HG02970 (cell line): Measurements from ENCODE around the gene CCDC85B.

Source experiments
- ATAC-seq: cut with Tn5 transposase; IDR thresholded peaks from one replicate; pipeline ENCODE4 v1.9.1; 2021; ENCODE audit warnings: mild to moderate bottlenecking, moderate library complexity, moderate number of reproducible peaks; ENCODE audit not compliant: unreplicated experiment, low FRiP score

Gene CCDC85B

GRCh38 chr11:65925397-65925796 lies 34.9 kb downstream of the CCDC85B start:
- no peak for ATAC-seq

- no peak for ATAC-seq
These were observed 37.5 kb downstream of the CCDC85B start for GRCh38 chr11:65927904-65928397.

DNA sequence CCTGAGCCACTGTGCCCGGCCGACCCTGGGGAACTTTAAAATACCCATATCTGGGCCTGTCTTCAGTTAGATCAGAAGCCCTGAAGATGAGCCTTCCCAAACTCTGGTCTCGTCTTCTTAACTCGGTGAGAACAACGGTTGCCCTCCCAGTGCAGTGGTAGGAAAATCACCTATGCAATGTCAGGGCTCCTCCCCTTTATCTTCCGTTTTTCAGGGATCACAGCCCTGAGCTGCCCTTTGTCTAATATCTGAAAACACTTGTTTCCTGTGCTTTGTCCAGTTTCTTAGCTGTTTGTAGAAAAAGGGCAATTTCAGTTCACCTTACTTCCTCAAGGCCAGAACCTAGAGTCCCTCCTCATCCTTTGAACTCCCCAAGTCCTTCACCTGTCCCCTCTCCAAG lies 38.2 kb downstream of the CCDC85B start:
- ATAC-seq = no peak

DNA sequence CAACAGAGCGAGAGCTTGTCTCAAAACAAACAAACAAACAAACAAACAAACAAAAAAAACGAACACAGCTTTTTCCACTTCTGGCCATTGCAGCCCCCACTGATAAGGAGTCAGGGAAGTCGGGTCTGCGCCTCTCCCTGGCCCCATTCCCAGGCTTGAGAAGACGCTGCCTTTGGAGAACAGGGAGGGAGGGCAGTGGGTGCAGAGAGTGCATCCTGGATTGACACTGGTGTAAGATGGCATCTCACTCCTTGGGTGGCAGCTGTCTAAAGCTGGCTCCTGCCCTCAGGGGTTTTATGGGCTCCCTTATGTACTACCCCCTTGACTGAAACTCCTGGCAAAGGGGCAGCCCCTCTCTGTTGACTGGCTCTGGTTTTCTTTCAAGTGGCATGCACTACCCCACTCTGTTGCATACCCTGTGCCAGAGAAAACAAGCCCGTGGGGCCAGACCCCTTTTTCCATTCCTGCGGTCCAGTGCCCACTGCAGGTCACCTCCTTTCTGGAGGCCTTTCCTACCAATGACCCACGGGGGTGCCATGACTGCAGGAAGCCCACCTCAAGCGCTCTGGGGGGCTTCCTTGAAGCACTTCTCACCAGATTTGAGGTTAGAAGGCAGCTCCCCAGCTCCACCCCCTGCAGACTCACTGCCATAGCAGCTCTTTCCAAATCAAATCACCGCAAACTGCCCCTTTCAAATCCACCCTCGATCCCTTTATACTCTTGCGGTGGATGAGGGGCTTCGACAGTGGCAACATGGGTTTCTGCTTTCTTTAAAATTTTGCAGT lies 41.5 kb downstream of the CCDC85B start:
- ATAC-seq = no peak

GRCh38 chr11:65932558-65932919 lies 42.1 kb downstream of the CCDC85B start:
- no peak for ATAC-seq

DNA sequence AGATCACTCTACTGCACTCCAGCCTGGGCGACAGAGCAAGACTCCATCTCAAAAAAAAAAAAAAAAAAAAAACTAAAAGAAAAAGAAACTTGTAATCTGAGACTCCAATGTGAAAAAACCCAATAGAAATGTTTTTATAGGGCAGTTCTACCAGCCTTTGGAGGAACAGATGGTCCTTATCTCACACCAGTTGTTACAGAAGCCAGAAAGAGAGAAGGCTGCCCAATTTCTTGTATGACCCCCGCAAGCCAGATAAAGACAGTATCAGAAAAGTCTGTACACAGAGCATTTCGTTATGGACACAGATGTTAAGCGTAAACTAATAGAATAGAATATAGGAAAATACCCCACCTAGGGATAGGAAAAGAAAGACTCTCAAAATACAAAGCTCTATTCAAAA lies 43.5 kb downstream of the CCDC85B start:
- ATAC-seq = no peak

GRCh38 chr11:65937766-65938165 lies 47.3 kb downstream of the CCDC85B start:
- no peak for ATAC-seq
